NB4 (cell line): ENCODE results near the gene CHCHD6.

Experiments used
- POLR2A ChIP-seq: IDR thresholded peaks from 2 replicates; pipeline ENCODE4 v1.6.1; 2011; ENCODE audit warnings: mild to moderate bottlenecking; ENCODE audit not compliant: insufficient read length; ENCODE audit errors: extremely low read depth
- TF ChIP-seq, protein P1 (sequence below): IDR thresholded peaks from one replicate; pipeline ENCODE4 v1.5.1; 2012; ENCODE audit warnings: low read depth, low read length

DNA sequence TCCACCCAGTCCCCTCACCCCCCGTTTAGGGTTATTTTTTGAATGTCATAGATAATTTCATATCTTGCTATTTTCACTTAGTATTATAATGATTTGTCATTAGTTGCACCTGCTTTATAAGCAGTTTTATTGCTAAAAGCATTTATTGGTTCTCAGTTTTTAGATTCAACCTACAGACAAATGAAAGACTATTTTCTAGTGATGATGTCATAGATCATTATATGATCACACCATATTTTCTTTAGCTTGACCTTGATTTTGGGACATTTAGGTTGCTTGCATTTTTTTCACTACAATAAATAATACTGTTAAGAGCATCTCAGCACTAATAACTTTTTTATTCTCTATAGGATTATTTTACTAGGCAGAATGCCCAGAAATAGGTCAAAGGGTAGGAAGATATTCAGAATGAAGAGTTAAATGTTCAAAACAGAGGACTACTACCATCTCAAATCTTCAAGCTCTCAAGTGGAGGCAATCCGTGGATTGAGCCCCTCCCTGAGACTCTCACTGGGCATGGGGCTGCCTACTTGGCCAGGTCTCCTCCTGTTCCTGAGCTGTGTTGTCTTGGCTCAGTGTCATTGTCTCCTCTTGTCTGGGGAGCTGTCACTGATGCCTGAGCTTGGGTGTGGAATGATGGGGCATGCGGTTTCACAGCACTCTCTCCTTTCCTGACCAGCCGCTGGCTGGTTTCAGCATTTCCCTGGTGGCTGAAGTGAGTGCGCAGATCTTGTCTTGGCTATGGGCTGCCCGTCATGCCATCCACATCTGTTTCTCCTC is 28.4 kb downstream of the CHCHD6 start:
- TF ChIP-seq POLR2A = no peak
- TF ChIP-seq, protein P1, sequence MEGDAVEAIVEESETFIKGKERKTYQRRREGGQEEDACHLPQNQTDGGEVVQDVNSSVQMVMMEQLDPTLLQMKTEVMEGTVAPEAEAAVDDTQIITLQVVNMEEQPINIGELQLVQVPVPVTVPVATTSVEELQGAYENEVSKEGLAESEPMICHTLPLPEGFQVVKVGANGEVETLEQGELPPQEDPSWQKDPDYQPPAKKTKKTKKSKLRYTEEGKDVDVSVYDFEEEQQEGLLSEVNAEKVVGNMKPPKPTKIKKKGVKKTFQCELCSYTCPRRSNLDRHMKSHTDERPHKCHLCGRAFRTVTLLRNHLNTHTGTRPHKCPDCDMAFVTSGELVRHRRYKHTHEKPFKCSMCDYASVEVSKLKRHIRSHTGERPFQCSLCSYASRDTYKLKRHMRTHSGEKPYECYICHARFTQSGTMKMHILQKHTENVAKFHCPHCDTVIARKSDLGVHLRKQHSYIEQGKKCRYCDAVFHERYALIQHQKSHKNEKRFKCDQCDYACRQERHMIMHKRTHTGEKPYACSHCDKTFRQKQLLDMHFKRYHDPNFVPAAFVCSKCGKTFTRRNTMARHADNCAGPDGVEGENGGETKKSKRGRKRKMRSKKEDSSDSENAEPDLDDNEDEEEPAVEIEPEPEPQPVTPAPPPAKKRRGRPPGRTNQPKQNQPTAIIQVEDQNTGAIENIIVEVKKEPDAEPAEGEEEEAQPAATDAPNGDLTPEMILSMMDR = no peak
